ENCODE data around the gene SPATA2L. TPM values are rescaled to one million over a fixed set of nuclear protein-coding genes. Genes with fewer than 3 reads are reported as not detected.

Gene SPATA2L
- total and polyA plus RNA-seq, 2 of the 13 experiments (the other 11 are each of a cell fraction or from before 2014, with no cell fraction given): 9.1 to 20.7 TPM

- TF ChIP-seq ZMAT5 (CRISPR knock-in tag; IDR thresholded peaks at IDR 0.05; ENCODE audit: borderline replicate concordance, low read depth): no peak
- TF ChIP-seq NR3C1 (CRISPR knock-in tag; IDR thresholded peaks at IDR 0.05): no peak
- no peak; the same call in 1 of the 2 replicates for TF ChIP-seq KIAA2018 (CRISPR knock-in tag; IDR thresholded peaks at IDR 0.05; ENCODE audit: borderline replicate concordance)
- no peak for TF ChIP-seq CAMTA2 (CRISPR knock-in tag; IDR thresholded peaks at IDR 0.05; ENCODE audit: borderline replicate concordance)
- TF ChIP-seq ZBTB21 (CRISPR knock-in tag; IDR thresholded peaks at IDR 0.05): no peak
- TF ChIP-seq MAFG (CRISPR knock-in tag; IDR thresholded peaks at IDR 0.05): no peak
- 0 out of 2 replicates have a peak, but pooled peaks have one; percentile 36 for TF ChIP-seq THAP7 (CRISPR knock-in tag; IDR thresholded peaks at IDR 0.05)
- TF ChIP-seq NKX3-1 (CRISPR knock-in tag; IDR thresholded peaks at IDR 0.05): no peak
- TF ChIP-seq XBP1 (CRISPR knock-in tag; IDR thresholded peaks at IDR 0.05): no peak
- TF ChIP-seq ELF3 (CRISPR knock-in tag; IDR thresholded peaks at IDR 0.05): no peak
- TF ChIP-seq ATF4 (CRISPR knock-in tag; IDR thresholded peaks at IDR 0.05): no peak
- TF ChIP-seq HMG20A (CRISPR knock-in tag; IDR thresholded peaks at IDR 0.05; ENCODE audit: borderline replicate concordance): peak; percentile 51; the same call in 1 of the 2 replicates
- no peak for TF ChIP-seq BCLAF1 (IDR thresholded peaks at IDR 0.05)
- TF ChIP-seq RXRA (CRISPR knock-in tag; IDR thresholded peaks at IDR 0.05): peak; percentile 96
- TF ChIP-seq SMARCC2 (IDR thresholded peaks at IDR 0.05): no peak
- TF ChIP-seq ZNF101 (CRISPR knock-in tag; IDR thresholded peaks at IDR 0.05; ENCODE audit: borderline replicate concordance, low read depth): no peak
These were observed 7.3 kb downstream of the SPATA2L start (continued) for GRCh38 chr16:89693931-89694783.
